ENCODE data around the gene XCL1. TPM values are rescaled to one million over a fixed set of nuclear protein-coding genes. Genes with fewer than 3 reads are reported as not detected.
"Not testable (repeated sequence)": the region's sequence is repeated elsewhere in the genome, so short reads cannot be mapped to it uniquely, and the experiment has no call there.

The XCL1 gene
- total RNA-seq, 4 donors from 2014 or later, result 0.66 TPM; not detected in 3

GRCh38 chr1:168570652-168571051 lies 5.8 kb upstream of the XCL1 start:
- H3K27me3 ChIP-seq, result no peaks in the 10 kb centered on the region
- H3K27ac ChIP-seq, result no peak overlapping the region
- no peaks in the 10 kb centered on the region for H3K36me3 ChIP-seq
- H3K9me3 ChIP-seq, result no peaks in the 10 kb centered on the region
- H3K4me1 ChIP-seq, result no peaks in the 10 kb centered on the region
- TF ChIP-seq POLR2A (IDR thresholded peaks at IDR 0.05) (no peak), EP300 (IDR thresholded peaks at IDR 0.05) (no peak), CTCF (IDR thresholded peaks at IDR 0.05) (no peak)
- H3K4me3 ChIP-seq, result no peak overlapping the region
- DNase-seq (ENCODE audit: low spot score in 2 of 2), result no peak
- WGBS, 2 donors, result 76 to 88% methylated on average over 3 of the region's 3 CpGs

- no peak overlapping the region for H3K27ac ChIP-seq
- no peak overlapping the region for H3K4me3 ChIP-seq
- DNase-seq (ENCODE audit: low spot score in 2 of 2), result no peak
- no peaks in the 10 kb centered on the region for H3K36me3 ChIP-seq
- TF ChIP-seq CTCF (IDR thresholded peaks at IDR 0.05) (no peak), POLR2A (IDR thresholded peaks at IDR 0.05) (no peak)
- H3K9me3 ChIP-seq, result no peaks in the 10 kb centered on the region
- H3K4me1 ChIP-seq, result no peaks in the 10 kb centered on the region
- no peaks in the 10 kb centered on the region for H3K27me3 ChIP-seq
- WGBS, 2 donors, result 91 to 94% methylated on average over 3 of the region's 3 CpGs
Observed at GRCh38 chr1:168572633-168573032, 3.8 kb upstream of the XCL1 start.

DNA sequence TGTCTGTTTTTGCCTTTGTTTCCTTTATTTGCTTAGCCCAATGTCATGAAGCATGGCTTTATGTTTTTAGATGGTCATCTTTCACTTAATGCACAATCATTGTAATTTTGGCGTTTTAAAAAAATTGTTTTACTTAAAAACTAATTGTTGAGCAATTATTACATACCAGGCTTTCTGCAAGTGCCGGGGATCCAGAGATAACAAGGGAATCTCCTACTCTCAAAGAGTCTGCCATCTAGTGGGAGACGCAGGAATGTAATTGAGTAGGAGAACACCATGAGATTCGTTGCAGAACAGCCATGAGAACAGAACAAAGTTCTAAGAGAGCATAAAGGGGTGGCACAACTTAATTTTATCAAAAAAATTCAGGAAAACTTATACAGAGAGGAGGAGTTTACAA lies 2.2 kb upstream of the XCL1 start:
- H3K4me1 ChIP-seq, H3K9me3 ChIP-seq, H3K27me3 ChIP-seq, H3K36me3 ChIP-seq, H3K27ac ChIP-seq, H3K4me3 ChIP-seq: not testable (repeated sequence)
- TF ChIP-seq CTCF (IDR thresholded peaks at IDR 0.05), result peak in 4 of 5 experiments; percentile 10 to 50 (median 33)
- WGBS, 2 donors, result 7 to 11% methylated on average over 4 of the region's 4 CpGs
- peak in 1 of 2 donors; percentile 67 for DNase-seq (ENCODE audit: low spot score in 2 of 2)

- not testable (repeated sequence) for H3K27ac ChIP-seq; H3K9me3 ChIP-seq; H3K4me3 ChIP-seq; H3K4me1 ChIP-seq; H3K27me3 ChIP-seq; DNase-seq (ENCODE audit: low spot score in 2 of 2); H3K36me3 ChIP-seq
- WGBS, 2 donors, result 70 to 72% methylated on average over 2 of the region's 2 CpGs
Observed at GRCh38 chr1:168578531-168579185, 2.3 kb downstream of the XCL1 start.

DNA sequence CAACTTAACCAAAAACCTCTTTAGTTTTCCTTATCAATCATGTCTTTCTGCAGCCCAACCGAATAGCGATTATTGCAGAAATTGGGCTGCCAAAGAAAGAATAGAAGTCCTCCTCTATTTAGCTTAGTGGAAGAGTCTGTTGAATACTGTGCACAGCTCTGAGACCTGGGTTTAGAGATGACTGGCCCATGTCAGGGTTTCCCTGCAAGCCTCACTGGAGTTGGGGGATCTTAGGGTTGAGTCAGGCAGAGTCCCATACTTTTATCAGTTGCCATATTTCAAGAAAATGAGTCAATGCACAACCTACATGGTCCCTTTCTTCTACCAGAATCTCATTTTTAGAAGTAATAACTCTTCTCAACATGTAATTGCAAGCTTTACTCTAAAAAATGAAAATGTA lies 3.9 kb downstream of the XCL1 start:
- not testable (repeated sequence) for H3K27ac ChIP-seq, H3K27me3 ChIP-seq
- WGBS, 2 donors, result 92 to 98% methylated on average over 2 of the region's 2 CpGs

DNA sequence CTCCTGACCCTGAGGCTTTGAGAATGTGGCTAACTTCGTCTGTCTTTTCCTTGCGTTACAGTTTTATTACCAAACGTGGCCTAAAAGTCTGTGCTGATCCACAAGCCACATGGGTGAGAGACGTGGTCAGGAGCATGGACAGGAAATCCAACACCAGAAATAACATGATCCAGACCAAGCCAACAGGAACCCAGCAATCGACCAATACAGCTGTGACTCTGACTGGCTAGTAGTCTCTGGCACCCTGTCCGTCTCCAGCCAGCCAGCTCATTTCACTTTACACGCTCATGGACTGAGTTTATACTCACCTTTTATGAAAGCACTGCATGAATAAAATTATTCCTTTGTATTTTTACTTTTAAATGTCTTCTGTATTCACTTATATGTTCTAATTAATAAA lies 4.6 kb downstream of the XCL1 start:
- H3K27me3 ChIP-seq; H3K4me1 ChIP-seq; DNase-seq (ENCODE audit: low spot score in 2 of 2); H3K9me3 ChIP-seq; H3K4me3 ChIP-seq; H3K36me3 ChIP-seq; H3K27ac ChIP-seq: not testable (repeated sequence)
- WGBS, 2 donors, result 71 to 74% methylated on average over 7 of the region's 7 CpGs

More for the DNA sequence above, 3.9 kb downstream of the XCL1 start:
- not testable (repeated sequence) for H3K36me3 ChIP-seq; H3K4me1 ChIP-seq; H3K4me3 ChIP-seq; H3K9me3 ChIP-seq; DNase-seq (ENCODE audit: low spot score in 2 of 2)
